ENCODE data around the gene GJB6.

DNA sequence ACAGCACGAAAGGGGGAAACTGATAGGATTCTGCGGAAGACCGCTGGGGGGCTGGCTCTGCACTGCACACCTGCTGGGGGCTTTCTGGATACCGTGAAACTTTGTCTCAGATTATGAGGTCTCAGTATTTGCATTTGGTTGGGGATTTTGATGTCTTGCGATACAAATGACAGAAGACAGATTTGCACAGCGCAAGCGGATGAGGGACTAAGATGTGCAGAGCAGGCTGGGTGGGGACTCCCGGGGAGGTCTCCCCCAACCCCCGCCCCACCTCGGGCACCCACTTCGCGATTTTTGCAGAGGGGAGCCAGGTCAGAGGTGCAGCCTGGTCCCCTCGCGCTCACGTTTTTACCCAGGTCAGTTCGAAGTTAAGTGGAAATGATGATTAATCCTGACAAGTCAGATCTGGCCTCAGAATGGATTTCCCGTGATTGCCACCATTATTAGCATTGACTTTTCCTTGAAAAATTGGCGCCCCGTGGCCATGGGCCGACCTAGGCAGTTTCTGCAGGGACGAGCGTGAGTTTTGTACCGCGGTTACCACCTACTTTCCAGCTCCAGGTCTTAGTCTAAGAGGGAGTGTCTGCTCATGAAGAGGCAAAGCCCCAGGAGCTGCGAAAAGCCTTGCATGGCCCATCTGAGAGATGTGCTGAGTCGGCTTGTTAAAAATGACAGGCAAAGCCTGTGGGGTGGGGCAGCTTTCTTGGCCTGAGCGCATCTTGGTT lies 38.0 kb downstream of the GJB6 start:
- TF ChIP-seq, protein P1, sequence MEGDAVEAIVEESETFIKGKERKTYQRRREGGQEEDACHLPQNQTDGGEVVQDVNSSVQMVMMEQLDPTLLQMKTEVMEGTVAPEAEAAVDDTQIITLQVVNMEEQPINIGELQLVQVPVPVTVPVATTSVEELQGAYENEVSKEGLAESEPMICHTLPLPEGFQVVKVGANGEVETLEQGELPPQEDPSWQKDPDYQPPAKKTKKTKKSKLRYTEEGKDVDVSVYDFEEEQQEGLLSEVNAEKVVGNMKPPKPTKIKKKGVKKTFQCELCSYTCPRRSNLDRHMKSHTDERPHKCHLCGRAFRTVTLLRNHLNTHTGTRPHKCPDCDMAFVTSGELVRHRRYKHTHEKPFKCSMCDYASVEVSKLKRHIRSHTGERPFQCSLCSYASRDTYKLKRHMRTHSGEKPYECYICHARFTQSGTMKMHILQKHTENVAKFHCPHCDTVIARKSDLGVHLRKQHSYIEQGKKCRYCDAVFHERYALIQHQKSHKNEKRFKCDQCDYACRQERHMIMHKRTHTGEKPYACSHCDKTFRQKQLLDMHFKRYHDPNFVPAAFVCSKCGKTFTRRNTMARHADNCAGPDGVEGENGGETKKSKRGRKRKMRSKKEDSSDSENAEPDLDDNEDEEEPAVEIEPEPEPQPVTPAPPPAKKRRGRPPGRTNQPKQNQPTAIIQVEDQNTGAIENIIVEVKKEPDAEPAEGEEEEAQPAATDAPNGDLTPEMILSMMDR (conservative IDR thresholded peaks at IDR 0.05 in 1 of 2, IDR thresholded peaks at IDR 0.05 in 1 of 2; ENCODE audit: extremely low read depth in 1 of 2, insufficient read depth in 1 of 2, low read depth in 1 of 2, low read length in 2 of 2): no peak
- no peak for TF ChIP-seq EZH2 (IDR thresholded peaks at IDR 0.05; ENCODE audit: borderline replicate concordance, low read length)
